ENCODE results near the gene ZSCAN32. TPM values are rescaled to one million over a fixed set of nuclear protein-coding genes. Genes with fewer than 3 reads are reported as not detected.

Gene ZSCAN32
- total and polyA plus RNA-seq, 2 of the 8 experiments (the other 6 are each of a cell fraction or from before 2014, with no cell fraction given) = 13.4 to 22.0 TPM

- no peak for TF ChIP-seq CTCF (IDR thresholded peaks at IDR 0.05; ENCODE audit: control extremely low read depth in 1 of 3, insufficient read depth in 1 of 3, low read depth in 1 of 3, low read length in 3 of 3)
- TF ChIP-seq ATF2 (IDR thresholded peaks at IDR 0.05; ENCODE audit: low read length) = no peak
- no peak for TF ChIP-seq BCL11A (IDR thresholded peaks at IDR 0.05; ENCODE audit: low read depth in 2 of 2, low read length in 2 of 2)
Measured at GRCh38 chr16:3348547-3349167, 52.1 kb downstream of the ZSCAN32 start (continued).

Data from H1 (cell line).